Mesendoderm (in vitro differentiated cells): ENCODE results near the gene FOXE1.

Source experiments
- DNase-seq: peaks from one replicate; pipeline ENCODE4 v3.0.0; 2013
- H2AK5ac ChIP-seq: 2 replicates; pipeline ENCODE4 v1.6.1; 2013; ENCODE audit warnings: low read length, inconsistent platforms
- H2BK120ac ChIP-seq: 2 replicates; pipeline ENCODE4 v1.6.1; 2013; ENCODE audit warnings: low read depth, mild to moderate bottlenecking, low read length, moderate library complexity, mixed read lengths
- H2BK15ac ChIP-seq: replicated peaks from 2 replicates; pipeline ENCODE4 v1.6.1; 2013; ENCODE audit warnings: low read depth, mild to moderate bottlenecking, moderate library complexity
- H2BK5ac ChIP-seq: 2 replicates; pipeline ENCODE4 v1.6.1; 2013; ENCODE audit warnings: low read length, inconsistent platforms
- H3K18ac ChIP-seq: 2 replicates; pipeline ENCODE4 v1.6.1; 2013; ENCODE audit warnings: mild to moderate bottlenecking, low read length, mixed read lengths
- H3K23ac ChIP-seq: one replicate; pipeline ENCODE4 v1.6.1; 2013; ENCODE audit warnings: low read length
- H3K27ac ChIP-seq: 2 replicates; pipeline ENCODE4 v1.5.1; 2013; ENCODE audit warnings: low read depth, mild to moderate bottlenecking, inconsistent platforms, low read length, moderate library complexity
- H3K27me3 ChIP-seq: 2 replicates; pipeline ENCODE4 v1.6.1; 2013; ENCODE audit warnings: low read length, control low read depth, mild to moderate bottlenecking, inconsistent platforms; ENCODE audit not compliant: insufficient read depth, poor library complexity
- H3K36me3 ChIP-seq: 2 replicates; pipeline ENCODE4 v1.6.1; 2013; ENCODE audit warnings: low read length, inconsistent platforms; ENCODE audit not compliant: control insufficient read depth, insufficient read depth
- H3K4ac ChIP-seq: one replicate; pipeline ENCODE4 v1.6.1; 2013; ENCODE audit warnings: low read depth, mild to moderate bottlenecking, low read length, moderate library complexity
- H3K4me1 ChIP-seq: 2 replicates; pipeline ENCODE4 v1.6.1; 2013; ENCODE audit warnings: low read depth, low read length, inconsistent platforms; ENCODE audit not compliant: control insufficient read depth
- H3K4me2 ChIP-seq: 2 replicates; pipeline ENCODE4 v1.6.1; 2013; ENCODE audit warnings: low read length
- H3K4me3 ChIP-seq: 2 replicates; pipeline ENCODE4 v1.5.1; 2013; ENCODE audit warnings: mild to moderate bottlenecking, low read length
- H3K56ac ChIP-seq: one replicate; pipeline ENCODE4 v1.6.1; 2013; ENCODE audit warnings: low read length
- H3K79me1 ChIP-seq: 2 replicates; pipeline ENCODE4 v1.6.1; 2013; ENCODE audit warnings: low read length, inconsistent platforms
- H3K79me2 ChIP-seq: 2 replicates; pipeline ENCODE4 v1.6.1; 2013; ENCODE audit warnings: mild to moderate bottlenecking, low read length; ENCODE audit not compliant: control insufficient read depth, insufficient read depth
- H3K9ac ChIP-seq: 2 replicates; pipeline ENCODE4 v1.6.1; 2013; ENCODE audit warnings: low read length, inconsistent platforms
- H4K5ac ChIP-seq: one replicate; pipeline ENCODE4 v1.6.1; 2013; ENCODE audit warnings: low read length
- H4K8ac ChIP-seq: one replicate; pipeline ENCODE4 v1.6.1; 2013; ENCODE audit warnings: low read depth, mild to moderate bottlenecking, control low read depth, low read length, moderate library complexity
- WGBS: extraction: QIAGEN DNeasy Blood & Tissue Kit; methylation state at CpG from one replicate; pipeline ENCODE4 v1.1.7; 2013; ENCODE audit warnings: low lambda C conversion rate, missing lambda C conversion rate; ENCODE audit not compliant: insufficient coverage; ENCODE audit errors: extremely low coverage; 5-methylcytosine and 5-hydroxymethylcytosine counted together

The FOXE1 gene

DNA sequence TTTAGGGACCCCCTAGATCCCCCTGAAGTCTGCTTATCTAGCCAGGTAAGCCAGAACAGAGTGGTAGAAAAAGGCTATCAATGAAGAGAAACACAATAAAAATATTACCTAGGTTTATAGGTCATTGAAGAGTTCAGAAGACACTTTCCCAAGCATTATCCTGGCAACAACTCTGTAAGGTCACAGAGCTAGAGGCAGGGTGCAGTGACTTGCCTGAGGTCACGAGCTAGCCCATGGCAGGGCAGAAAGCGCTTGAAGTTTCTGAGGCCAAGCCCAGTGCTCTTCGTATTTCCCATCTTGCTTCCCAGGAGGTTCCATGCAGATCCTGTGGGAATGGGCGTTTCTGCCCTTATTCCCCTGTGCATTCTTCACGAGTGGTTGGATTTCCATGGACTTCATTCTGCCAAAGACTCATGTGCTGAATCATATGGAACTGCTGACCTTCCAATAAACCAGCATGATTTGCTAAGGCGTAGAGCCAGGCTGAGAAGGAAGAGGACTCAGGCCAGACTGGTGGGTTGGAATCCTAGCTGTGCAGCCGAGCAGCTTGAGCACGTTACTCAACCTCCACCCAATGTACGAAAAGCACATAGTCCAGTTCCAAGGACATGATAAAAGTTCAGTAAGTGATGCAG, 47.2 kb downstream of the FOXE1 start:
- no peak for DNase-seq
- H2BK5ac ChIP-seq = no peak overlapping the region
- H3K18ac ChIP-seq = no peak overlapping the region
- H3K27me3 ChIP-seq = no peaks in the 10 kb centered on the region
- no peak overlapping the region for H4K8ac ChIP-seq
- no peak overlapping the region for H3K4me3 ChIP-seq
- H3K23ac ChIP-seq = no peak overlapping the region
- no peak overlapping the region for H3K56ac ChIP-seq
- H3K36me3 ChIP-seq = no peaks in the 10 kb centered on the region
- H3K27ac ChIP-seq = no peak overlapping the region
- WGBS = no CpG with 5 or more reads among the region's 9 CpGs
- no peaks in the 10 kb centered on the region for H3K4me1 ChIP-seq
- no peaks in the 10 kb centered on the region for H3K79me2 ChIP-seq
- H4K5ac ChIP-seq = no peak overlapping the region
- H2BK15ac ChIP-seq = no peak overlapping the region
- no peak overlapping the region for H2AK5ac ChIP-seq
- H3K4ac ChIP-seq = no peak overlapping the region
- H2BK120ac ChIP-seq = no peak overlapping the region
- H3K79me1 ChIP-seq = no peaks in the 10 kb centered on the region
- no peak overlapping the region for H3K9ac ChIP-seq
- H3K4me2 ChIP-seq = no peak overlapping the region

DNA sequence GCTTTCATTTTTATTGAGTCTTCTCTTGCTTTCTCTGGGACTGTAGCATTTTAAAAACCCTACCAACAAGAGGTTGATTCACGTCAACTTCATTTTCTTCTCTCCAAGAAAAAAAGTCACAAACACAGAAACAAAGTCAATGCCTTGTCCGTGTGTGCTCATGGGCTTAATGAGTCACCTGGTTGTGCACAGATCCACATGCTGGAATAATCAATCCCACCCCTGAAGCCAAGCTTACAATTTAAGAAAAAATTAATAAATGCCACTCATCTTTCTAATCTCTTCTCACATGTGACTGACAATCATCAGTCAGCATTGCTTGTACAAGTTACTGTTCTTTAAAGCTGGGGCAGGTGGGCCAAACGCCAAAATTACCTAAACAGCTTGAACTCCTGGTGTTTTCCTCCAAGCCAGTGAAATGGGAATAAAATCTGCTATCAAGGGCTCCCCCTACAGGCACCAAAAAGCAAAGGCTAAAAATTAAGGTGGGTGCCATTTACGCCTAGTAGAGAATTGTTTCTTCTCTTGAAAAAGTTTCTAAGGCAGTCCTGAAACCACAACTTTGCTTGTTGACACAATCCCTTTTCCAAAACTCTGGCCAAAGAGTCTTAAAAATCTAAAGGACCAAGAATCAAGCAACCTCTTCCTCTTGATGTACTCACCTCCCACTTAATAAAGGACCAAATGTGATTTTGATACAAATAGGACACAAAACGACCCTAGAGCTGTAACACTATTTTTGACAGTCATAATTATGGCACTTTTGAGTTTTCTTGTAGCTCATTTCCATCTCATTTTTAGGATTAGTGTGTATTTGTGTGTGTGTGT, 47.9 kb downstream of the FOXE1 start:
- no peak overlapping the region for H3K18ac ChIP-seq
- H3K79me2 ChIP-seq = no peaks in the 10 kb centered on the region
- H2BK15ac ChIP-seq = no peak overlapping the region
- no peak overlapping the region for H3K56ac ChIP-seq
- H3K23ac ChIP-seq = no peak overlapping the region
- H2BK5ac ChIP-seq = no peak overlapping the region
- H4K5ac ChIP-seq = no peak overlapping the region
- no peak overlapping the region for H2AK5ac ChIP-seq
- H3K4me2 ChIP-seq = no peak overlapping the region
- H3K4ac ChIP-seq = no peak overlapping the region
- no peak overlapping the region for H3K4me3 ChIP-seq
- no peak overlapping the region for H3K27ac ChIP-seq
- no peak overlapping the region for H4K8ac ChIP-seq
- no peaks in the 10 kb centered on the region for H3K27me3 ChIP-seq
- no peak overlapping the region for H2BK120ac ChIP-seq
- H3K9ac ChIP-seq = no peak overlapping the region
- no CpG with 5 or more reads among the region's 5 CpGs for WGBS
- H3K4me1 ChIP-seq = no peaks in the 10 kb centered on the region
- DNase-seq = peak; percentile 47
- H3K79me1 ChIP-seq = no peaks in the 10 kb centered on the region
- no peaks in the 10 kb centered on the region for H3K36me3 ChIP-seq

DNA sequence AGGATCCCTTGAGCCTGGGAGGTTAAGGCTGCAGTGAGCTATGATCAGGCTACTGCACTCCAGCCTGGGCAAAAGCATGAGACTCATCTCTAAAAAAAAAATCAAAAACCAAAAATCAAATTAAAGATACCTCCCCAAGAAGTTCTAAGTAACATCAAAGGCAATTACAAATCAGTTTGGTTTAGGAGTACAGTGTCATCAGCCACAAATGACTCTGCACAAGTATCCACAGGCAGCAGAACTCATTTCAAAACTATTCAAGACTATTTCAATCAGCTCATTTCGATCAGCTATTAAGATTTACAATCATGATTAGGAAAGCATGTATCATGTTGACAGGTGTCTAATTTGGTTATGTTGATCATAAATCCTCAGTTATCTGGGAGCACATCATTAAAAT, 50.2 kb downstream of the FOXE1 start:
- WGBS = no CpG with 5 or more reads among the region's 1 CpG
- Histone ChIP-seq H3K36me3 (no peaks in the 10 kb centered on the region), H3K4me1 (no peaks in the 10 kb centered on the region), H4K8ac (no peak overlapping the region), H3K23ac (no peak overlapping the region), H3K4ac (no peak overlapping the region), H3K27ac (no peak overlapping the region), H3K18ac (no peak overlapping the region), H2BK15ac (no peak overlapping the region), H2AK5ac (no peak overlapping the region), H3K4me3 (no peak overlapping the region), H3K79me2 (no peaks in the 10 kb centered on the region), H3K4me2 (no peak overlapping the region), H3K79me1 (no peaks in the 10 kb centered on the region), H3K56ac (no peak overlapping the region), H3K9ac (no peak overlapping the region), H3K27me3 (no peaks in the 10 kb centered on the region), H2BK5ac (no peak overlapping the region), H4K5ac (no peak overlapping the region), H2BK120ac (no peak overlapping the region)
- DNase-seq = no peak

DNA sequence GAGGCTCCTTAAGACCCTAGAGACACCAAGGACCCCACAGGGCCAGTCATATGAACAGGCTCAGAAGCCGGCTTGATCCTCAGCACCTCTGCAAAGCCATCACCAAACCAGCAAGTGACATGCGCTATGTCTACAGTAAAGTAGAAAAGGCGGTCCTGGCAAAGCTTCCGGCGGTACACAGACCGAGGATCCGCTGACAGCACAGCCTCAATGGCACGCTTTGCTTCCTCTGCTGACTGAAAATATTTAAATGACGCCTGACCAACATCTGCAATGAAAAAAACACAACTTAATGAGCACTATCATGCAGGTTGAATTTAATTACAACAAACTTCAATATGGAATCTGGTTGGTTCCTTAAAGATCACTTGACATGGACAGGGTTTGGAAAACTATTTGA, 51.7 kb downstream of the FOXE1 start:
- no peak overlapping the region for H3K9ac ChIP-seq
- no peak overlapping the region for H2AK5ac ChIP-seq
- WGBS = no CpG with 5 or more reads among the region's 9 CpGs
- no peaks in the 10 kb centered on the region for H3K79me1 ChIP-seq
- H3K4me3 ChIP-seq = no peak overlapping the region
- no peak for DNase-seq
- no peaks in the 10 kb centered on the region for H3K4me1 ChIP-seq
- H3K27me3 ChIP-seq = no peaks in the 10 kb centered on the region
- no peaks in the 10 kb centered on the region for H3K36me3 ChIP-seq
- no peak overlapping the region for H2BK15ac ChIP-seq
- H4K5ac ChIP-seq = no peak overlapping the region
- H3K56ac ChIP-seq = no peak overlapping the region
- no peak overlapping the region for H2BK120ac ChIP-seq
- H3K23ac ChIP-seq = no peak overlapping the region
- H3K4me2 ChIP-seq = no peak overlapping the region
- no peak overlapping the region for H2BK5ac ChIP-seq
- no peak overlapping the region for H3K27ac ChIP-seq
- H4K8ac ChIP-seq = no peak overlapping the region
- no peaks in the 10 kb centered on the region for H3K79me2 ChIP-seq
- H3K4ac ChIP-seq = no peak overlapping the region
- no peak overlapping the region for H3K18ac ChIP-seq

DNA sequence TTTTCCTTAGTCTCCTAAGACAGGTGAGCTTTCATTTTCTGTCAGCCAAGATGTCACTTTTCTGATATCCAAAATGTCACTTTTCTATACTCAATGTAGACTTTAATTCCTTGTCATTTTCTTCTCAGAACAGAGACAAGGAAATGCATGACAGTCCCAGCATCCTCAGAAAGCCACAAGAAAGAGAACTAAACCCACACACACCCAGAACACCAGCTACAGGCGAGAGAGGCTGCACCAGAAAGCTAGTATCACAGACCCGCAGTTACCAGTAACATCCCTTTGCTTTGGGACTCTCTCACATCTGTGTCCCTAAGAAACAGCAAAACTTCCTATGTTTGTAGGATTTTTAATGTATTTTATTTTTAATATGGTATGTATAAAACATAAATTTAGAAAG, 52.2 kb downstream of the FOXE1 start:
- Histone ChIP-seq H3K27me3 (no peaks in the 10 kb centered on the region), H2AK5ac (no peak overlapping the region), H3K79me2 (no peaks in the 10 kb centered on the region), H3K79me1 (no peaks in the 10 kb centered on the region), H3K4me3 (no peak overlapping the region), H3K4ac (no peak overlapping the region), H3K4me1 (no peaks in the 10 kb centered on the region), H3K18ac (no peak overlapping the region), H3K56ac (no peak overlapping the region), H4K5ac (no peak overlapping the region), H3K23ac (no peak overlapping the region), H4K8ac (no peak overlapping the region), H3K27ac (no peak overlapping the region), H2BK15ac (no peak overlapping the region), H3K36me3 (no peaks in the 10 kb centered on the region), H2BK5ac (no peak overlapping the region), H3K4me2 (no peak overlapping the region), H2BK120ac (no peak overlapping the region), H3K9ac (no peak overlapping the region)
- no peak for DNase-seq
- WGBS = no CpG with 5 or more reads among the region's 2 CpGs
